Spleen (tissue), 7 donors: Measurements from ENCODE around the gene NR3C2.

ENCODE experiments used
- CTCF ChIP-seq, 11 experiments: fragments of 200-600 bp in 7 of 11; fragments of 450-650 bp in 4 of 11; sonication (generic) in 4 of 11; IDR thresholded peaks in 8 of 11; conservative IDR thresholded peaks in 3 of 11; 1 replicate in 7 of 11; 2 replicates in 4 of 11; pipeline versions ENCODE4 v1.4.0 to v1.8.0; 2016 to 2021; ENCODE audit warnings: antibody characterized with exemption in 11 of 11, inconsistent platforms in 4 of 11, mild to moderate bottlenecking in 1 of 11
- POLR2A ChIP-seq, 3 donors: fragments of 450-650 bp; IDR thresholded peaks; one replicate each; pipeline ENCODE4 v1.5.1; 2017; ENCODE audit warnings: antibody characterized with exemption in 3 of 3, mild to moderate bottlenecking in 1 of 3
- donor health status: DM: no; HTN: no; CAD: no; lungs with moderate emphysema.
- donor health status: DM: no; HTN: no; CAD: no.
- donor health status: DM: no; HTN: no; CAD: no.

GRCh38 chr4:148061141-148061481 lies 381.1 kb downstream of the NR3C2 start:
- TF ChIP-seq POLR2A (IDR thresholded peaks at IDR 0.05) (no peak), CTCF (IDR thresholded peaks at IDR 0.05 in 8 of 11, conservative IDR thresholded peaks at IDR 0.05 in 3 of 11) (no peak)
